Activated CD8-positive, alpha-beta memory T cell treated with anti-CD3 and anti-CD28 coated beads, Interleukin-2, amount 10 ng/mL, durations not matched to agents 7 days and 5 days (primary cell): ENCODE data around the gene ZNF276. TPM values are rescaled to one million over a fixed set of nuclear protein-coding genes. Genes with fewer than 3 reads are reported as not detected.
A peak's percentile ranks its signal among the peaks of the same experiment; 100 is the strongest.
"Not testable (repeated sequence)": the region's sequence is repeated elsewhere in the genome, so short reads cannot be mapped to it uniquely, and the experiment has no call there.

Experiments
- ATAC-seq: fragments of 150-1000 bp; cut with Tn5 transposase; one replicate; pipeline ENCODE4 v1.10.0; 2021; ENCODE audit warnings: moderate library complexity
- CTCF ChIA-PET: fragments of 350-600 bp; sonication (Branson Sonifier 250); formaldehyde crosslinking; loops from one replicate; lab custom pipeline; 2021; ENCODE audit warnings: antibody characterized with exemption; lab: Charles Lee
- DNase-seq: peaks from one replicate; pipeline ENCODE4 v3.0.0-alpha.2; 2020
- H3K27ac Mint-ChIP-seq: one replicate; pipeline ENCODE4 v1.8.0; 2021; ENCODE audit warnings: mild to moderate bottlenecking, mixed read lengths
- H3K27me3 Mint-ChIP-seq: one replicate; pipeline ENCODE4 v1.8.0; 2021; ENCODE audit warnings: mixed read lengths
- H3K36me3 Mint-ChIP-seq: one replicate; pipeline ENCODE4 v1.8.0; 2021; ENCODE audit warnings: mild to moderate bottlenecking, mixed read lengths
- H3K4me1 Mint-ChIP-seq: one replicate; pipeline ENCODE4 v1.8.0; 2021; ENCODE audit warnings: mixed read lengths
- H3K4me3 Mint-ChIP-seq: one replicate; pipeline ENCODE4 v1.8.0; 2021; ENCODE audit warnings: mild to moderate bottlenecking, moderate library complexity, mixed read lengths
- H3K9me3 Mint-ChIP-seq: one replicate; pipeline ENCODE4 v1.8.0; 2022; ENCODE audit warnings: low read depth, mixed read lengths
- total RNA-seq, 2 experiments: library from RNA; stranded (reverse); gene quantifications; one replicate each; pipeline ENCODE4 v1.2.3, GENCODE V29; 2021

ZNF276 gene
- total RNA-seq, 2 experiments from 2014 or later: 38.0 to 58.1 TPM

- not testable (repeated sequence) for DNase-seq, H3K27ac Mint-ChIP-seq, H3K27me3 Mint-ChIP-seq, ATAC-seq, H3K36me3 Mint-ChIP-seq, H3K9me3 Mint-ChIP-seq, H3K4me3 Mint-ChIP-seq
- peaks cover 33% of the 10 kb centered on the region for H3K4me1 Mint-ChIP-seq
- CTCF ChIA-PET: interaction anchor here (0.6 to 7.0 kb wide), 41 partner anchors 8 to 905 kb away, joined by 3 to 93 read pairs (median 5); partner anchors contain the start of genes CDK10, CHMP1A, FANCA and MC1R
Observed at GRCh38 chr16:89699629-89700099, 21.7 kb upstream of the ZNF276 start.

- no peaks in the 10 kb centered on the region for H3K9me3 Mint-ChIP-seq
- H3K4me3 Mint-ChIP-seq: peak overlapping the region; percentile 66
- ATAC-seq (peak; percentile 38), DNase-seq (peak; percentile 98)
- no peaks in the 10 kb centered on the region for H3K36me3 Mint-ChIP-seq
- CTCF ChIA-PET: interaction anchor here (0.6 to 7.0 kb wide), 54 partner anchors 9 to 906 kb away, joined by 3 to 93 read pairs (median 4); partner anchors contain the start of genes CDK10, CHMP1A, FANCA and MC1R
- peak overlapping the region; percentile 24 for H3K27ac Mint-ChIP-seq
- H3K4me1 Mint-ChIP-seq: peaks cover 33% of the 10 kb centered on the region
- H3K27me3 Mint-ChIP-seq: no peaks in the 10 kb centered on the region
Observed at GRCh38 chr16:89700100-89700648, 21.2 kb upstream of the ZNF276 start.

GRCh38 chr16:89700649-89701424 is 20.5 kb upstream of the ZNF276 start:
- H3K27me3 Mint-ChIP-seq: no peaks in the 10 kb centered on the region
- H3K4me3 Mint-ChIP-seq: peak overlapping the region; percentile 66
- no peaks in the 10 kb centered on the region for H3K36me3 Mint-ChIP-seq
- CTCF ChIA-PET: interaction anchor here (0.6 to 7.0 kb wide), 47 partner anchors 8 to 906 kb away, joined by 3 to 93 read pairs (median 5); partner anchors contain the start of genes CDK10, CHMP1A, MC1R and SPATA33
- no peaks in the 10 kb centered on the region for H3K9me3 Mint-ChIP-seq
- H3K27ac Mint-ChIP-seq: peak overlapping the region; percentile 24
- peaks cover 27% of the 10 kb centered on the region for H3K4me1 Mint-ChIP-seq
- DNase-seq: peak; percentile 76
- ATAC-seq: peak; percentile 35

- no peaks in the 10 kb centered on the region for H3K9me3 Mint-ChIP-seq
- peak within 1 kb of the TSS; percentile 73 for H3K27ac Mint-ChIP-seq
- peak within 1 kb of the TSS; percentile 66 for H3K4me3 Mint-ChIP-seq
- H3K27me3 Mint-ChIP-seq: no peaks in the 10 kb centered on the region
- no peaks in the 10 kb centered on the region for H3K36me3 Mint-ChIP-seq
- DNase-seq: peak; percentile 97
- CTCF ChIA-PET: interaction anchor here (0.9 to 7.0 kb wide), 22 partner anchors 11 to 455 kb away, joined by 3 to 93 read pairs (median 6); partner anchors contain the start of genes CDK10 and TCF25
- peak; percentile 82 for ATAC-seq
- peaks cover 21% of the 10 kb centered on the region for H3K4me1 Mint-ChIP-seq
Observed at GRCh38 chr16:89701425-89702406, 19.6 kb upstream of the ZNF276 start, which contains the start of gene SPATA2L. Gene SPATA2L, minus strand, starts transcription at chr16:89701705. Its CDS starts 473 bp downstream, at chr16:89701232.

GRCh38 chr16:89704281-89704680 is 17.1 kb upstream of the ZNF276 start:
- Mint-ChIP-seq H3K27me3 (no peaks in the 10 kb centered on the region), H3K27ac (no peak overlapping the region), H3K4me1 (peaks cover 19% of the 10 kb centered on the region), H3K4me3 (no peak overlapping the region), H3K9me3 (no peaks in the 10 kb centered on the region), H3K36me3 (no peaks in the 10 kb centered on the region)
- CTCF ChIA-PET: interaction anchor here (0.6 to 9.1 kb wide), 7 partner anchors 16 to 206 kb away, joined by 3 to 100 read pairs (median 4); partner anchors contain the start of gene VPS9D1
- DNase-seq (no peak), ATAC-seq (no peak)

- CTCF ChIA-PET: interaction anchor here (1.2 to 9.1 kb wide), 15 partner anchors 11 to 214 kb away, joined by 3 to 100 read pairs (median 15); partner anchors contain the start of genes MC1R and VPS9D1
- Mint-ChIP-seq H3K27me3 (no peaks in the 10 kb centered on the region), H3K4me1 (peaks cover 17% of the 10 kb centered on the region), H3K27ac (no peak overlapping the region), H3K4me3 (no peak overlapping the region), H3K36me3 (no peaks in the 10 kb centered on the region), H3K9me3 (no peaks in the 10 kb centered on the region)
- DNase-seq (no peak), ATAC-seq (no peak)
Observed at GRCh38 chr16:89705006-89705405, 16.3 kb upstream of the ZNF276 start.

- no peak overlapping the region for H3K27ac Mint-ChIP-seq
- DNase-seq (no peak), ATAC-seq (no peak)
- CTCF ChIA-PET: interaction anchor here (0.6 to 9.1 kb wide), 39 partner anchors 9 to 266 kb away, joined by 3 to 100 read pairs (median 4); partner anchors contain the start of genes CDK10, FANCA and VPS9D1
- H3K27me3 Mint-ChIP-seq: no peaks in the 10 kb centered on the region
- H3K9me3 Mint-ChIP-seq: no peaks in the 10 kb centered on the region
- peaks cover 11% of the 10 kb centered on the region for H3K4me1 Mint-ChIP-seq
- H3K36me3 Mint-ChIP-seq: no peaks in the 10 kb centered on the region
- H3K4me3 Mint-ChIP-seq: no peak overlapping the region
Observed at GRCh38 chr16:89706518-89707260, 14.6 kb upstream of the ZNF276 start.

GRCh38 chr16:89707695-89708094 is 13.6 kb upstream of the ZNF276 start:
- H3K27me3 Mint-ChIP-seq: no peaks in the 10 kb centered on the region
- CTCF ChIA-PET: interaction anchor here (1.1 to 9.1 kb wide), 9 partner anchors 8 to 202 kb away, joined by 3 to 100 read pairs (median 23); no protein-coding TSS in a partner anchor
- no peaks in the 10 kb centered on the region for H3K9me3 Mint-ChIP-seq
- no peak overlapping the region for H3K4me3 Mint-ChIP-seq
- no peaks in the 10 kb centered on the region for H3K36me3 Mint-ChIP-seq
- peaks cover 7% of the 10 kb centered on the region for H3K4me1 Mint-ChIP-seq
- ATAC-seq (no peak), DNase-seq (no peak)
- H3K27ac Mint-ChIP-seq: no peak overlapping the region

GRCh38 chr16:89708481-89708931 is 12.8 kb upstream of the ZNF276 start:
- H3K27ac Mint-ChIP-seq: no peak overlapping the region
- DNase-seq (no peak), ATAC-seq (no peak)
- H3K4me1 Mint-ChIP-seq: peaks cover 11% of the 10 kb centered on the region
- H3K4me3 Mint-ChIP-seq: no peak overlapping the region
- H3K9me3 Mint-ChIP-seq: no peaks in the 10 kb centered on the region
- H3K36me3 Mint-ChIP-seq: no peaks in the 10 kb centered on the region
- CTCF ChIA-PET: interaction anchor here (0.8 to 9.1 kb wide), 6 partner anchors 8 to 202 kb away, joined by 3 to 100 read pairs (median 8); no protein-coding TSS in a partner anchor
- H3K27me3 Mint-ChIP-seq: no peaks in the 10 kb centered on the region

- CTCF ChIA-PET: interaction anchor here (0.8 to 9.1 kb wide), 5 partner anchors 9 to 201 kb away, joined by 3 to 100 read pairs (median 5); no protein-coding TSS in a partner anchor
- ATAC-seq: no peak
- H3K4me3 Mint-ChIP-seq: no peak overlapping the region
- no peak overlapping the region for H3K27ac Mint-ChIP-seq
- peaks cover 1% of the 10 kb centered on the region for H3K36me3 Mint-ChIP-seq
- DNase-seq: no peak
- peaks cover 14% of the 10 kb centered on the region for H3K4me1 Mint-ChIP-seq
- no peaks in the 10 kb centered on the region for H3K27me3 Mint-ChIP-seq
- no peaks in the 10 kb centered on the region for H3K9me3 Mint-ChIP-seq
Observed at GRCh38 chr16:89709166-89709565, 12.2 kb upstream of the ZNF276 start.

- peaks cover 8% of the 10 kb centered on the region for H3K36me3 Mint-ChIP-seq
- H3K4me3 Mint-ChIP-seq: no peak overlapping the region
Observed at GRCh38 chr16:89709716-89710432, 11.5 kb upstream of the ZNF276 start.

More at GRCh38 chr16:89709716-89710432, 11.5 kb upstream of the ZNF276 start:
- no peak for ATAC-seq
- H3K4me1 Mint-ChIP-seq: peaks cover 16% of the 10 kb centered on the region
- CTCF ChIA-PET: interaction anchor here (0.9 to 9.1 kb wide), 6 partner anchors 10 to 201 kb away, joined by 3 to 100 read pairs (median 10); partner anchors contain the start of gene SPATA2L
- no peak overlapping the region for H3K27ac Mint-ChIP-seq
- no peaks in the 10 kb centered on the region for H3K9me3 Mint-ChIP-seq
- no peaks in the 10 kb centered on the region for H3K27me3 Mint-ChIP-seq
- DNase-seq: no peak
